HepG2 (cell line): ENCODE measurements around the gene RIOK2. TPM values are rescaled to one million over a fixed set of nuclear protein-coding genes. Genes with fewer than 3 reads are reported as not detected.

Experiments
- BHLHE40 ChIP-seq: IDR thresholded peaks from 2 replicates; pipeline ENCODE4 v1.6.1; 2011; ENCODE audit warnings: low read length, improper control_type of control experiment
- CREB3 ChIP-seq: sonication (generic); formaldehyde crosslinking; IDR thresholded peaks from 2 replicates; pipeline ENCODE4 v1.5.0; 2020; ENCODE audit warnings: missing genetic modification reagents
- ERF ChIP-seq: IDR thresholded peaks from 2 replicates; pipeline ENCODE4 v1.6.1; 2018; ENCODE audit warnings: missing biosample characterization, missing genetic modification reagents
- FOXK1 ChIP-seq: sonication (generic); formaldehyde crosslinking; IDR thresholded peaks from 2 replicates; pipeline ENCODE4 v1.4.0; 2020; ENCODE audit warnings: low read depth, missing genetic modification reagents, borderline replicate concordance
- HMG20A ChIP-seq: IDR thresholded peaks from 2 replicates; pipeline ENCODE4 v1.6.1; 2016; ENCODE audit warnings: borderline replicate concordance
- KLF15 ChIP-seq: sonication (generic); formaldehyde crosslinking; IDR thresholded peaks from 2 replicates; pipeline ENCODE4 v1.8.1; 2023; ENCODE audit warnings: borderline replicate concordance, mild to moderate bottlenecking, inconsistent platforms, missing genetic modification reagents, mixed read lengths
- MIER2 ChIP-seq: IDR thresholded peaks from 2 replicates; pipeline ENCODE4 v1.6.1; 2016; ENCODE audit warnings: missing biosample characterization, missing genetic modification reagents
- MLXIP ChIP-seq: sonication (generic); formaldehyde crosslinking; IDR thresholded peaks from 2 replicates; pipeline ENCODE4 v1.9.0; 2021; ENCODE audit warnings: missing genetic modification reagents, borderline replicate concordance
- MYNN ChIP-seq: sonication (generic); formaldehyde crosslinking; IDR thresholded peaks from 2 replicates; pipeline ENCODE4 v1.4.0; 2020; ENCODE audit warnings: mild to moderate bottlenecking, low read depth, missing genetic modification reagents
- NFIB ChIP-seq: sonication (generic); formaldehyde crosslinking; IDR thresholded peaks from 2 replicates; pipeline ENCODE4 v1.9.0; 2021; ENCODE audit warnings: missing genetic modification reagents, mild to moderate bottlenecking, borderline replicate concordance
- RBFOX2 ChIP-seq: fragments of 200-400 bp; formaldehyde crosslinking; IDR thresholded peaks from 2 replicates; pipeline ENCODE4 v1.6.1; 2017; ENCODE audit warnings: low read depth, mild to moderate bottlenecking, low read length
- SNAPC2 ChIP-seq: sonication (generic); formaldehyde crosslinking; IDR thresholded peaks from 2 replicates; pipeline ENCODE4 v1.8.1; 2022; ENCODE audit warnings: mild to moderate bottlenecking, missing genetic modification reagents
- TFAP4 ChIP-seq: sonication (generic); IDR thresholded peaks from 2 replicates; pipeline ENCODE4 v1.6.1; 2016; ENCODE audit warnings: low read depth, borderline replicate concordance
- ZBTB25 ChIP-seq: IDR thresholded peaks from 2 replicates; pipeline ENCODE4 v1.6.1; 2018; ENCODE audit warnings: missing genetic modification reagents
- ZC3H4 ChIP-seq: sonication (generic); formaldehyde crosslinking; IDR thresholded peaks from 2 replicates; pipeline ENCODE4 v1.4.0; 2020; ENCODE audit warnings: missing genetic modification reagents, borderline replicate concordance
- ZNF331 ChIP-seq: sonication (generic); formaldehyde crosslinking; IDR thresholded peaks from 2 replicates; pipeline ENCODE4 v1.4.0; 2020; ENCODE audit warnings: missing genetic modification reagents
- ZNF431 ChIP-seq: sonication (generic); formaldehyde crosslinking; IDR thresholded peaks from 2 replicates; pipeline ENCODE4 v1.9.0; 2022; ENCODE audit warnings: missing genetic modification reagents, low read depth, mild to moderate bottlenecking, borderline replicate concordance
- ZNF503 ChIP-seq: sonication (generic); formaldehyde crosslinking; IDR thresholded peaks from 2 replicates; pipeline ENCODE4 v1.4.0; 2020; ENCODE audit warnings: missing genetic modification reagents
- ZNF761 ChIP-seq: sonication (generic); formaldehyde crosslinking; conservative IDR thresholded peaks from 2 replicates; pipeline ENCODE4 v1.4.0; 2020; ENCODE audit warnings: mild to moderate bottlenecking, missing genetic modification reagents
- ZNF792 ChIP-seq: IDR thresholded peaks from 2 replicates; pipeline ENCODE4 v1.6.1; 2016
- ZNF816 ChIP-seq: sonication (generic); formaldehyde crosslinking; IDR thresholded peaks from 2 replicates; pipeline ENCODE4 v1.8.0; 2022; ENCODE audit warnings: missing genetic modification reagents, mild to moderate bottlenecking, borderline replicate concordance
- polyA plus RNA-seq, 8 experiments: library from polyadenylated mRNA; depleted of rRNA in 3 of 8; stranded (reverse) in 7 of 8; unstranded in 1 of 8; fragments of >200 nt; fragmentation: Illumina TruSeq in 4 of 8; extraction: Trizol in 4 of 8; gene quantifications; 2 replicates each; pipeline versions ENCODE4 v1.2.1 to v1.2.3, GENCODE V29; 2011 to 2016; ENCODE audit warnings: low read depth in 4 of 8, missing spikeins in 1 of 8, mixed read lengths in 1 of 8; ENCODE audit not compliant: insufficient read depth in 1 of 8
- total RNA-seq, 5 experiments: library from RNA; depleted of rRNA; stranded (reverse); fragments of >200 nt; fragmentation: Illumina TruSeq; extraction: Trizol; gene quantifications; 2 replicates each; pipeline ENCODE4 v1.2.3, GENCODE V29; 2016; ENCODE audit warnings: low read depth in 1 of 5

The RIOK2 gene
- total and polyA plus RNA-seq, 2 of the 13 experiments (the other 11 are each of a cell fraction or from before 2014, with no cell fraction given), result 8.1 to 46.6 TPM

GRCh38 chr5:97183100-97183929 is at the start of gene RIOK2 (continued):
- TF ChIP-seq ZNF816 (CRISPR knock-in tag), result peak; percentile 90; the same call in 1 of the 2 replicates
- peak; percentile 18; the same call in 1 of the 2 replicates for TF ChIP-seq ZBTB25 (CRISPR knock-in tag)
- TF ChIP-seq ZNF792 (CRISPR knock-in tag), result peak; percentile 85
- peak; percentile 81 for TF ChIP-seq ERF (CRISPR knock-in tag)
- peak; percentile 55; the same call in 1 of the 2 replicates for TF ChIP-seq ZNF331 (CRISPR knock-in tag)
- TF ChIP-seq MLXIP, result peak; percentile 77
- TF ChIP-seq HMG20A, result 0 out of 2 replicates have a peak, but pooled peaks have one; percentile 7
- peak; percentile 89; the same call in 1 of the 2 replicates for TF ChIP-seq KLF15 (CRISPR knock-in tag)
- TF ChIP-seq FOXK1 (CRISPR knock-in tag), result peak; percentile 5; the same call in 1 of the 2 replicates
- TF ChIP-seq ZNF431, result peak; percentile 65; the same call in 1 of the 2 replicates
- TF ChIP-seq MIER2 (CRISPR knock-in tag), result no peak
- peak; percentile 31; the same call in 1 of the 2 replicates for TF ChIP-seq RBFOX2
- TF ChIP-seq BHLHE40, result 0 out of 2 replicates have a peak, but pooled peaks have one; percentile 22
- peak; percentile 93 for TF ChIP-seq CREB3 (CRISPR knock-in tag)
- TF ChIP-seq ZNF503, result 0 out of 2 replicates have a peak, but pooled peaks have one; percentile 45
- TF ChIP-seq ZC3H4 (CRISPR knock-in tag), result no peak
- TF ChIP-seq TFAP4, result 0 out of 2 replicates have a peak, but pooled peaks have one; percentile 24
- TF ChIP-seq NFIB (CRISPR knock-in tag), result no peak
- 0 out of 2 replicates have a peak, but pooled peaks have one; percentile 45 for TF ChIP-seq ZNF761 (CRISPR knock-in tag)
- 0 out of 2 replicates have a peak, but pooled peaks have one; percentile 62 for TF ChIP-seq MYNN (CRISPR knock-in tag)
- peak; percentile 22; the same call in 1 of the 2 replicates for TF ChIP-seq SNAPC2 (CRISPR knock-in tag)
